Progenitor cell of endocrine pancreas (in vitro differentiated cells): ENCODE results near the gene RALGPS1. TPM values are rescaled to one million over a fixed set of nuclear protein-coding genes. Genes with fewer than 3 reads are reported as not detected.

Experiments used
- DNase-seq: peaks from one replicate; pipeline ENCODE4 v3.0.0; 2021; ENCODE audit warnings: low spot score; ENCODE audit not compliant: unreplicated experiment
- H3K27ac Mint-ChIP-seq: 2 replicates; pipeline ENCODE4 v1.8.0; 2021; ENCODE audit warnings: mild to moderate bottlenecking, moderate library complexity, mixed read lengths
- H3K27me3 Mint-ChIP-seq: 2 replicates; pipeline ENCODE4 v1.8.0; 2021; ENCODE audit warnings: mixed read lengths
- H3K36me3 Mint-ChIP-seq: 2 replicates; pipeline ENCODE4 v1.8.0; 2022; ENCODE audit warnings: mixed read lengths; ENCODE audit not compliant: insufficient read depth
- H3K4me1 Mint-ChIP-seq: 2 replicates; pipeline ENCODE4 v1.8.0; 2021; ENCODE audit warnings: low read depth, mixed read lengths
- H3K4me3 Mint-ChIP-seq: 2 replicates; pipeline ENCODE4 v1.8.0; 2021; ENCODE audit warnings: low read depth, mild to moderate bottlenecking, moderate library complexity, mixed read lengths
- H3K9me3 Mint-ChIP-seq: 2 replicates; pipeline ENCODE4 v1.8.0; 2021; ENCODE audit warnings: low read depth, mixed read lengths
- total RNA-seq: library from RNA; stranded (reverse); gene quantifications from 2 replicates; pipeline ENCODE4 v1.2.1, GENCODE V29; 2021
- TF ChIP-seq, protein P1 (sequence below): fragments of 200-600 bp; sonication (generic); IDR thresholded peaks from one replicate; pipeline ENCODE4 v1.5.0; 2021; ENCODE audit warnings: antibody characterized with exemption, mild to moderate bottlenecking; ENCODE audit not compliant: unreplicated experiment

Gene RALGPS1
- total RNA-seq, 1 donor from 2014 or later: 39.2 TPM

DNA sequence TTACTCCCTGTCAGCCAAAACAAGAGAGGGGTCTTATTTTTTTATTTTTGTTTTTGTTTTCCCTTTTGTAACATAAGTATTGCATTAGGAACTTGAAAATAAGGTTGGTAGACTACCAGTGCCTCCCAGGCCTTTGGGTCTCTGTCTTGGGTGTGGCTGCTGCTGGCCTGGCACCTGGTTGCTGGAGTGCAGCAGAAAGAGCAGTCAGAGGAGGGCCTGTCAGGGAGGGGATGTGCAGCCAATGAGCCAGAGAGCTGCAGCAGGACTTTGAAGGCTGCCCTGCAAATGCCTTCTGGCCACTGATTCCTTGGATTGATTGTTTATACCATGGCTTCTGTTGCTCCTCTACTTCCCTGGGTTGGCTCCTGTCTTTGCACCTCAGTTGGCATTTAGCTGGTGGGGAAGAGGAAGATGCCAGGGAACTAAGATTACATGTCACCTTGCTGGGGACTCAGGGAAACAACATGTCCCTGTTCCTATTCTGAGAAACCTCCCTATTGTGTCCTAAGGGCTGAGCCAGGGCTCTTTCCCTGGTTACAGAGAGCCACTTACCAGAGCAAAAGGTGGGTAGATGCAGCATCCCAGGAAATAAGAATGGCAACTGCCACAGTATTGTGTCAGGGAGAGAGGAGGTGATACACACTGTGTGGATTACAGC lies 141.3 kb downstream of the RALGPS1 start:
- H3K4me3 Mint-ChIP-seq: no peak overlapping the region
- H3K27me3 Mint-ChIP-seq: no peaks in the 10 kb centered on the region
- TF ChIP-seq, protein P1, sequence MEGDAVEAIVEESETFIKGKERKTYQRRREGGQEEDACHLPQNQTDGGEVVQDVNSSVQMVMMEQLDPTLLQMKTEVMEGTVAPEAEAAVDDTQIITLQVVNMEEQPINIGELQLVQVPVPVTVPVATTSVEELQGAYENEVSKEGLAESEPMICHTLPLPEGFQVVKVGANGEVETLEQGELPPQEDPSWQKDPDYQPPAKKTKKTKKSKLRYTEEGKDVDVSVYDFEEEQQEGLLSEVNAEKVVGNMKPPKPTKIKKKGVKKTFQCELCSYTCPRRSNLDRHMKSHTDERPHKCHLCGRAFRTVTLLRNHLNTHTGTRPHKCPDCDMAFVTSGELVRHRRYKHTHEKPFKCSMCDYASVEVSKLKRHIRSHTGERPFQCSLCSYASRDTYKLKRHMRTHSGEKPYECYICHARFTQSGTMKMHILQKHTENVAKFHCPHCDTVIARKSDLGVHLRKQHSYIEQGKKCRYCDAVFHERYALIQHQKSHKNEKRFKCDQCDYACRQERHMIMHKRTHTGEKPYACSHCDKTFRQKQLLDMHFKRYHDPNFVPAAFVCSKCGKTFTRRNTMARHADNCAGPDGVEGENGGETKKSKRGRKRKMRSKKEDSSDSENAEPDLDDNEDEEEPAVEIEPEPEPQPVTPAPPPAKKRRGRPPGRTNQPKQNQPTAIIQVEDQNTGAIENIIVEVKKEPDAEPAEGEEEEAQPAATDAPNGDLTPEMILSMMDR: no peak
- no peak for DNase-seq
- H3K9me3 Mint-ChIP-seq: no peaks in the 10 kb centered on the region
- H3K4me1 Mint-ChIP-seq: no peaks in the 10 kb centered on the region
- H3K36me3 Mint-ChIP-seq: peaks cover 1% of the 10 kb centered on the region
- no peak overlapping the region for H3K27ac Mint-ChIP-seq

DNA sequence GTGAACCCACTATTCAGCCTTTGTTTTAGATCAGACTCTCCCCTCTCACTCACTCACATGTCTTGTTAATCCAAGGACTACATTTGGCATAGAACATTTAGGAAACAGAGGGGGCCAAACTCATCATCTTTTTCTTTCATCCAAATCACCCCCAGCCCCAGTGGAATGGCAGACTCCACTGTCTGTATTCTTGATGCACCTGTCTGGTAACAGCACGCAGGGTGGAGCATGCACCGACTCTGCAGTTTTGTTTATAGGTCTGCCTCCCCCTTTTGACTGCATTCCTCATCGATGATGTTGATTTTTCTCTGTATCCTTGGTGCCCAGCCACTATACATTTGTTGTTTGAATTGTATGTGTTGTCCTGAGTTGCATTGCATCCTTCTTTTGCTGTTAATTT lies 141.9 kb downstream of the RALGPS1 start:
- no peaks in the 10 kb centered on the region for H3K9me3 Mint-ChIP-seq
- DNase-seq: no peak
- no peak overlapping the region for H3K4me3 Mint-ChIP-seq
- no peaks in the 10 kb centered on the region for H3K4me1 Mint-ChIP-seq
- peaks cover 1% of the 10 kb centered on the region for H3K36me3 Mint-ChIP-seq
- H3K27ac Mint-ChIP-seq: no peak overlapping the region
- H3K27me3 Mint-ChIP-seq: no peaks in the 10 kb centered on the region
- TF ChIP-seq, protein P1: no peak

DNA sequence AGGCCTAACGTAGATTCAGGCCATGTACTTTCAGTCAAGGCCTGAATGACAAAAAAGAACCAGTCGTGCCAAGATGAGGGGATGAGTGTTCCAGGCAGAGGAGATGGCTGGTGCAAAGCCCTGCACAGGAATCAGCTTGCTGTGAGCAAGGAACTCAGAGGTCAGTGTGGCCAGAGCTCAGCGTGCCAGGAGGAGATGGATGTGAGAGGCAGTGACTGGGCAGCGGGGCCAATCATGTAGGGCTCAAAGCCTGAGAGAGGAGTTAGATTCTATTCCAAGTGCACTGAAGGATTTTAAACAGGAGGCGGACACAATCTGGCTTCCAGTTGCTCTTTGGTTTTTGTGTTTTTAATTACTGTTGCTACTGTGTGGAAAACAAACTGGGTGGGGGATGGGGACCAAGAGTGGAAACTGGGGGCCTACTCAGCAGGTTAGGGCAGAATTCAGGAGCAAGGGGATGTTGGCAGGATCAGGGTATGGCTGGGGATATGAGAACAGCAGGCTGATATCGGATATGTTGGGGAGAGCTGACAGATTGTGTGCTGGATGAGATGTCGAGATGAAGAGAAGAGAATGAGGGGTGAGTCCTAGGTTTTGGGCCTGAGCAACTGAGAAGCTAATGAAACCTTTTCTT lies 143.5 kb downstream of the RALGPS1 start:
- Mint-ChIP-seq H3K36me3 (peaks cover 2% of the 10 kb centered on the region), H3K4me1 (no peaks in the 10 kb centered on the region), H3K27ac (no peak overlapping the region), H3K9me3 (no peaks in the 10 kb centered on the region), H3K27me3 (no peaks in the 10 kb centered on the region), H3K4me3 (no peak overlapping the region)
- TF ChIP-seq, protein P1: no peak
- DNase-seq: no peak

DNA sequence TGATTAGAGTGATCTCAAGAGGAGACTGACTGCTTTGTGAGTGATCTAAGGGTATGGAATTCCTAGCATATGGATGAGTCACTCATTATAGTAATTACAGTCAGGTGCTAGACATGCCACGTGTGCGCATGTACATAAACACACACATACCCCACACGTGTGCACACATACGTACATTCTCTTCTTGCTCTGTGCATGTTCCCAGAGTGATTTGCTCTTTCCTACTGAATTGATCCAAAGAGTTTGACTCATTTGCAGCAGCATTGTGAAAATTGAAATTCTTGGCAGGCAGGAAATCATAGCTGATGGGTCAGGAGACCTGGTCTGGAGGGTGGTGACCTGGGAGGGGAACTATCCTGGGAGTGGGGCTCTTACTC lies 144.1 kb downstream of the RALGPS1 start:
- Mint-ChIP-seq H3K36me3 (peaks cover 2% of the 10 kb centered on the region), H3K4me1 (no peaks in the 10 kb centered on the region), H3K9me3 (no peaks in the 10 kb centered on the region), H3K27ac (no peak overlapping the region), H3K4me3 (no peak overlapping the region), H3K27me3 (no peaks in the 10 kb centered on the region)
- TF ChIP-seq, protein P1: no peak
- DNase-seq: no peak

DNA sequence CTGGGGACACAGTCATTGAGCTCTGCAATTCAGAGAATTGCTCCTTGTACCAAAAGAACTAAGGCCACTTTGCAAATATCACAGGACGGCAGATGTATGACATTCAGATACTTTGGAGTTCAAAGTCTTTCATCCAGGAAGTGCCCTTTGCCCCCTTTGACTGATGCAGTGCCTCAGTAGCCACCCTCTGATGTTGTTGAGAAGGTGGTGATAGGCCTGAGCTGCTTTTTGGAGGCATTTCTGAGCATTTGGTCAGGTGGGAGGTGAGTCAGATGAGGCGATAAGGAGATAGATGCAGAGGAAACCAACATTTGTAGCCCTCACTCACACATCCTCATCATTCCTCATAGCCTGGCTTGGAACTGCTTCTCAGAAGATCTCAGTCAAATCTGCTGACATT lies 144.4 kb downstream of the RALGPS1 start:
- Mint-ChIP-seq H3K27ac (no peak overlapping the region), H3K27me3 (no peaks in the 10 kb centered on the region), H3K9me3 (no peaks in the 10 kb centered on the region), H3K4me1 (no peaks in the 10 kb centered on the region), H3K36me3 (peaks cover 2% of the 10 kb centered on the region), H3K4me3 (no peak overlapping the region)
- DNase-seq: no peak
- TF ChIP-seq, protein P1: no peak
